HG03095 (cell line): ENCODE results near the gene ACKR3.

ENCODE experiments used
- ATAC-seq: cut with Tn5 transposase; IDR thresholded peaks from one replicate; pipeline ENCODE4 v1.9.1; 2021; ENCODE audit warnings: moderate library complexity; ENCODE audit not compliant: unreplicated experiment

The ACKR3 gene

DNA sequence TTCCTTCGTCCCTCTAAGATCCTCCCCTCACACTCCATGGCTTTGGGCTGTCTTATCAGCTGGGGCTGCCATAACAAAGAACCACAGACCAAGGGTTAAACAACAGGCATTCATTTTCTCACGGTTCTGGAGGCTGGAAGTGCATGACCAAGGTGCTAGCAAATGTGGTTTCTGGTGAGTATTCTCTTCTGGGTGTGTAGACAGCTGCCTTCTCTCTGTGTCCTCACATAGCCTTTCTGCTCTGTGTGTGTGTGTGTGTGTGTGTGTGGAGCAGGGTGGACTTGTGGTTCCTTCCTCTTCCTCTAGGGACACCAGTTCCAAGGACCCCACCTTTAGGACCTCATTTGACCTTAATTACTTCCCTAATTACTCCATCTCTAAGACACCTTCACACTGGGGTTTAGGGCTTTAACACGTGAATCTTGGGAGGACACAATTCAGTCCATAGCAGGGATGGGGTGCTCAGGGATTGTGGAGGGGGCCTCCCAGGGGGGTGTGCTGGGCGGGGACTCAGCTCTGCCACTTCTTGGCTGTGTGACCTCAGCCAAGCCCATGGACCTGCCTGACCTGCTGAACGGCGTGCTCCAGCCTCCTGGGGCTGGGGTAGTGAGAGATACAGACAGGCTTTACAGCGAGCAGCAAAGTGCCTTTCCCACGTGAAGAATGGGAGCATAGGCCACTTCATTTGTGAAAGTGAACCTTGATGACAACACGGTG, 38.0 kb downstream of the ACKR3 start:
- no peak for ATAC-seq

- ATAC-seq: no peak
These were observed 38.5 kb downstream of the ACKR3 start for GRCh38 chr2:236608188-236608525.

DNA sequence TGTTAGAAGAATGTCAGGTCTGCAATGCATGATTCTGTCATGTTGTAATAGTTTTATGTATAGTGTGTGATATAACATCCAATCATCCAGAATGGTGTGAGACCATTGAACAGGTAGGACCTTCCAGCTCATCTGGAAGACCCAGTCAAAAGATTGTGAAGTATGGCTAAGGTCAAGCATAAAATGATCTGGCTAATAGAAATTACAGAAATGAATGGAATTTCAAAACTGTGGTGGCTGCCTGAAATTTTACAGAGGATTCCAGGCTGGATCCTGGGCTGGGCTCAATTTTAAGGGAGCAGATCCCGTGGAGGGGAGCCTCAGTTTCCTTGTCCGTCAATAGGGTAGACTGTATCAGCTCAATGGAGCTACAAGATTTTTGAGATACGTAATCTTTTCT, 39.1 kb downstream of the ACKR3 start:
- no peak for ATAC-seq

- ATAC-seq: no peak
These were observed 41.6 kb downstream of the ACKR3 start for GRCh38 chr2:236610991-236611821.

- ATAC-seq: no peak
These were observed 43.1 kb downstream of the ACKR3 start for GRCh38 chr2:236612737-236613136.

DNA sequence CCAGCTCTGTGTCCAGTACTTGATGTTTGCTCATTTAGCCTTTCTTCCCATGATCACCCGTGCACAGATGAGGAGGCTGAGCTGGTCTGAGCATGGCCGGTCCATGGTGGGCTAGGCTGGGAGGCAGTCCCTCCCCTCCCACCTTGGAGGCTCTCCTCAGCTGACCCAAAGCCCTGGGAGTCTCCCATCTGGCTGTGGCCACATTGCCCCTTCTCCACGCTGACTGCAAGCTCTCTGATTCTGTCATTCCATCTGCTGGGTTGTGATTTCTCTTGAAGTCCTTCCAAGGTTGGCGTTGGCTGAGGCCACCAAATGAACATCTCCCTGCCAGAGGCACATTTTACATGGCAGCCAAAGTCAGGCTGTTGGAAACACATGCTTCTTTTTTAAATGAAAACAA, 44.0 kb downstream of the ACKR3 start:
- no peak for ATAC-seq

DNA sequence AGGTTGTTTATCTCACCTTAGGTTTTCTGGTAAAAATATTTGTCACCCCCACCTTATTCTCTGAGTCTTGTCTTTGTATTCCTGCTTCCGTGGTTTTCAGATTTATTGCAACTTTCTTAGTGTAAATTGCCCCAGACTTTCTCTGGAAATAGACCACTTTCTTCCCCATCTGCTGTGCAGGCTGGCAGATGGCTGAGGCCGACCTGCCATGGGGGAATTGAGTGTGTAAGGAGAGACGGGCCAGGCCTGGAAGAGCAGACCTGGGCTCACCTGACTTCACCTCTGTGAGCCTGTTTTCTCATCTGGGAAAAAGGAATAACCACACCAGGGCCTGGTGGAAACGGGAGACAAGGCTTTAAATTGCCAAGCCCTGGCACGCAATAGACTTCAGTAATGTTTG, 44.9 kb downstream of the ACKR3 start:
- ATAC-seq: no peak

DNA sequence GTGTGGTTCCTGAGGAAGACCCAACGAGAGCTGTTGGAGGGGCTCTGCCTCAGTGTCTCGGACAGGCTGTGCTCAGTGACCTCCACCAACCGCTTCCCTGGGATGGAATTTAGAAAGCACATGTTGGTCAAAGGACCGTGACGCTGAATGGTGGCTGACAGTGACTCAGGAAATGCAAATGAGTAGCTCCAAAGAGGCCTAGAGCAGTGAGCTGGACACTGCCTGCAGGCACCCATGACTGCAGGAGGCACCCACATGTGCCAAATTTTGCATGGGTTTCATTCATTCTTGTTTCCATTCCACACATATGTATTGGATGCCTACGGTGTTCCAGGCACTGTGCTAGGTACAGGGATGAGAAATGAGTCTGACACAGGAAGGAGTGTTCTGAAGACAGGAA, 46.4 kb downstream of the ACKR3 start:
- no peak for ATAC-seq

GRCh38 chr2:236616624-236617023, 47.0 kb downstream of the ACKR3 start:
- no peak for ATAC-seq

GRCh38 chr2:236617221-236617737, 47.7 kb downstream of the ACKR3 start:
- no peak for ATAC-seq

GRCh38 chr2:236617796-236618195, 48.2 kb downstream of the ACKR3 start:
- no peak for ATAC-seq

DNA sequence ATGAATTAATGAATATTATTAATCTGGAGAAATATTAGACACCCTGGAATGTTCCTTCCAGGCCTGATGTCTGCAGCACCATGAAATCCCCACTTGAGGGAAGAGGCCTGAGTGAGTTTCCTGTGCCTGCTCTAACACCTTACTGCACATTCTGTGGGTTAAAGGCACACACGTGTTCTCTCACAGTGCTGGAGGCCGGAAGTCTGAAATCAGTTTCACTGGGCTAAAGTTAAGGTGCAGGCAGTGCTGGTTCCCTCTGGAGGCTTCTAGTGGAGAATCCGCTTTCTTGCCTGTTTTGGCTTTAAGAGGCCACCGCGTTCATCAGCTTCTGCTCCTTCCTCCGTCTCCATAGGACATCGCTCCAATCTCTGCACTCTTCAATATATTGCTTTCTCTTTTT, 48.7 kb downstream of the ACKR3 start:
- ATAC-seq: no peak

DNA sequence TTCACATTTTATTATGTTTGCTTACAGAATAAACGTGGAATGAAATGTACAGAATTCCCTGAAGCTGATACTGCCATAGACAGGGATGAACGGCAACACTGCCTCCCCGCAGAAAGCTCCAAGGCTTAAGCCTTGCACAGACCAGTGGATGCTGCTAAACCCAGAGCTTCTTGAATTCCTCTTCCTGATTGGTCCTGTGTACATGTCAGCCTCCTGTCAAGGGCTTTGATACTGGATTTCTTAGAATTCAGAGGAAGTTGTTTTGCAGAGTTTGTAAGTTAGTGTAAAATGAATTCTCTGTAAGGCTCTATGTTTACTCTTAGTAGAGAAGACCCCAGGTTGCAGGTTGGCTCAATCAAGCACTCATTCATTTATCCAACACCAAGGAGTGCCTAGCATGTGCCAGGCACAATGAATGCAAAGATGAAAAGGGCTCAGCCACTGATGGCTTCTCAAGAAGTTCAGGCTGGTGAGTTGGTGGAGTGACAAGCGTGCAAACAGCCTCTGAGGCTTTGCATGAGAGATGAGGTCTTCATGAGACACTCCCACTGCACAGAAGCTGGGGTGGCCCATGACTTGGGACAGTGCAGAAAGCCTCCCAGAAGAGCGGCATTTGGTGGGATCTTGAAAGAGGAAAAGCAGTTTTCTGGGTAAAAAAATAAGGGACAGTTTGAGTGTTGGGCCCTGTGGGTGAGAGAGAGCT, 50.4 kb downstream of the ACKR3 start:
- no peak for ATAC-seq

DNA sequence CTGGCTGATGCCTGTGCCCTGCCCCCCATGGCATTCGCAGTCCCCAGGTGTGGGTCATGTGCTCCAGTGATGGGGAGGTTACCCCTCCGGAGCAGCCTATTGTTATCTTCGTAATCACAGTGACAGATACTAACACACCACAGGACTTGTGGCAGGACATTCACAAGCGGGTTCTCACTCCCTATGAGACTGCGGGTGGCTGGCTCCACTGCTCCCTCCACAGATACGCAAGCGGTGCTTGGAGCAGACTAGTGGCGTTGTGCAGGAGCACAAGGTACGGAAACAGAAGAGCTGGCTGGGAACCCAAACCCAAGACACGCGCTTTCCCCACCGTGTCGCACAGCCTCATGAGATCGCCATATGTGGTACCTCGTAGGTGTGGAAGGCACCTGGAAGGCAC, 52.2 kb downstream of the ACKR3 start:
- no peak for ATAC-seq

GRCh38 chr2:236622201-236622600, 52.6 kb downstream of the ACKR3 start:
- ATAC-seq: no peak

GRCh38 chr2:236622660-236623059, 53.0 kb downstream of the ACKR3 start:
- ATAC-seq: no peak

DNA sequence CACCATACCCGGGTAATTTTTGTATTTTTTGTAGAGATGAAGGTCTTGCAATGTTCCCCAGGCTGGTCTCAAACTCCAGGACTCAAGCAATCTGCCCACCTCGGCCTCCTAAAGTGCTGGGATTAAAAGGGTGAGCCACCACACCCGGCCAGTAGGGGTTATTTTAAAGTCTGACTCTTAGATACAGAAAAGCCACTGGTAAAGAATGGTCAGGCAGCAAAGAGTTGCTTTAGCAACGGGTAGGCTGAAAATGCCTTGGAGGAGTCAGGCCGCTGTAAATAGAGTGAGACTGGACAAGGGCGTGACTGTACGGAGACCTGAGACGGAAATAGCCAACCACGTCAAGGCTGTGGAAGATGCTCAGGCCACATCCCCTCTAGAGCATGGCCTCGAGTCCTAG, 54.2 kb downstream of the ACKR3 start:
- no peak for ATAC-seq

DNA sequence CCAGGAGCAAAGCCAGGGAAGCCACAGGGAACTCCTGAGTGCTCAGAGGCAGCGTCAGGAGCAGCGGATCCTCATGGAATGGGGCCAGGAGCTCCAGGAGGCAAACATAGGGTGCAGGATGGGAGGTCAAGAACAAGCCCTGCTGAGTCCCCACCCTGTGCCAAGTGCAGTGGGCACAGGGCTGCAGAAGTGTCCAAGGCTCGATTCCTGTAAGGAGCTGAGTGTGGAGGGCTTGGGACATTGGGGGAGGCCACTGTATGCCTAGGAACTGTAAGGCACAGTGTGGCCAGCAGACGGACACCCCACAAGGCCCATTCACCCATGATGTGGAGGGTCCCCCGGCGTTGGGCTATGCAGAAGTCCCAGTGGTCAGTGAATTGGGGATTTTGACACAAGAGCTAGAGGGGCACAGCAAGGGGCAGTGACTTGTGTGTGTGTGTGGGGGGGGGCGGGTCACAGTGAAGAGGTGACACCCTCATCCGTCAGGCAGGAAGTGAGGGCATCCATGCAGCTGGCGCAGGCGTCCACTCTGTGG, 55.6 kb downstream of the ACKR3 start:
- no peak for ATAC-seq

DNA sequence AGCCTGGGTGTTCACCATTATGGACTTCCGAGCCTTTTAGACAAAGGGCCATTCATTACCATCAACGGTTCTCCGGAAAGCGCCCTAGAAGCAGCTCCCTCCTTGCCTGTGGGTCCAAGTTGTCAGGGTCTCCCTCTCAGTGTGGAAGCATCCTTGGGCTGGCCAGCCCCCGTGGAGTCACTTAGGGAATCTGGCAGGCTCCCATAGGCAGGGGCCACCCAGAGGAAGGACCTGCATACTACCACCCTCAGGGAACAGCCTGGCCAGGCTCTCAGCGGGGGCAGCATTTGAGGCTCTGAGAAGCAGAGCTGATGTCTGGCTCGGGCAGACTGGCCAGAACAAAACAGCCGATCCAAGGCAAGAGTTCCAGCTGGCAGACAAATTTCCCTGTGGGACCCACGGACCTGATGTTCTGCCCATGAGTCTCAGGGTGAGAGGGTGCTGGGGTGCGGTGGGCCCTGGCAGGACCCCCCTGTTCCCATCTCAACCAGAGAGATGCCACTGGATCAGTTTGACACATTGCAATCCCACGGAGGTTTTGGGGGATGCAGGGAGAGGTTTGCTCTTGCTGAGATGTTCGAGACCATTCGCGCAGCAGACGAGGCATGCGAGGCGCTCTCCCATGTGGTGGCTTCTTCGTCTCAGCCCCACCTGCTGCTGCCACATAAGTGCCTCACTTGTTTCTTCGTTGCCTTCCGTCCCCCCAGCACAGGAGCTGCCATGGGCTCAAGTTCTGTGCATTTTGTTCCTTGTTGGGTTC, 56.9 kb downstream of the ACKR3 start:
- ATAC-seq: no peak

- ATAC-seq: no peak
These were observed 57.6 kb downstream of the ACKR3 start for GRCh38 chr2:236627193-236627592.

- no peak for ATAC-seq
These were observed 58.2 kb downstream of the ACKR3 start for GRCh38 chr2:236627841-236628240.
